Activated T-cell treated with anti-CD3 and anti-CD28 coated beads for 4 hours (primary cell): Measurements from ENCODE around the gene TSC22D1.
"Not testable (repeated sequence)": the region's sequence is repeated elsewhere in the genome, so short reads cannot be mapped to it uniquely, and the experiment has no call there.

Experiments
- DNase-seq: peaks from one replicate; pipeline ENCODE4 v3.0.0-alpha.2; 2020

Gene TSC22D1

DNA sequence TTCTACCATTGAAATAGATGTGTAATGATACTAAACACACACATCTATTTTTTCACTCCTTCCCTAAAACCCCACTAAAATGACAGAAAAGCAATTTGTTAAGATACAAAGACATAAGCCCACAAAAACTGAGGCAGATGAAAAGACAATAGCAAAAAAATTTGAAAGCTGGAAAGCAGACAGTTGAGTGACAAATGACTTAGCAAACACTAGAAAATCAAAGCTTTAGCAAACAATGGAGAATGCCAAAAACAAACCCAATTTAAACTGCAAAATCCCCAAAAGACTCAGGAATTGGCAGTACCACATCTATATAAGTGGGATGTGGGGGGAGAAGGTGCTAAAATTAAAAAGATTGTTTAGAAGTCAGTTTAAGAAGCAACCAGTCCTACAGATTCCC lies 9.5 kb downstream of the TSC22D1 start:
- DNase-seq: no peak

DNA sequence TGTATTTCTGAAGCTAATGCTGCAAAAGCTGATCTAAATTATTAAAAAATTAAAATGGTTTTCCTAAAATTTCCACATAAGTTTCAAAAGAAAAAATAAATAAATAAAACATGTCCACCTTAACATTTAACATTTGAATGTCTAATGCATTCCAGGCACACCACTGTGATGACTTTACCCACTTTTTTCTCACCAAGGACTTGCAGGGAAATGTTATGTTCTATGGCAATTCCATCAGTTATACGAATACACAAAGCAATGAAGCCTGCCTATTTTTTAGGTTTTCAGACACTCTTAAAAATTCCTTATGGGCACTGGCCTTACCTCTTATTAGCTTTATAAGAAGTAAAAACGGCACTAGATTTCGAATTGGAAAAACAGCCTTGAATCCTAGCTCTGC lies 10.2 kb downstream of the TSC22D1 start:
- no peak for DNase-seq

DNA sequence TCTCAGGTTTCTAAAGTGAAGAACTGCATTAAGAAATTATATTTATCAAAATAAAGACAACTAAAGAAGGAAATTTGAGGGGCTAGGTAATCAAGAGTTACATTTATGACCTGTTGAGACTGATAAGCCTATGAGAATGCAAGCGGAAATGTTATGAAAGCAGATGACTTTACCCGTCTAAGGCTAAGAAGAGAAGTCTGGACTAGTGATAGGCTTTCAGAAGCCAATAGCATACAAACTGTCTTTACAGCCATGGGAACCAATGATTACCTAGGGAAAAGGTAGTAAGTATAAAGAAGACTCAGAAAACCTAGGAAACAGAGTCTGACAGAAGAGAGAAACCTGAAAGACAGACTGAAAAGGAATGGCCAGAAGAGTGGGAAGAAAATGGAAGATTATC lies 11.2 kb downstream of the TSC22D1 start:
- no peak for DNase-seq

DNA sequence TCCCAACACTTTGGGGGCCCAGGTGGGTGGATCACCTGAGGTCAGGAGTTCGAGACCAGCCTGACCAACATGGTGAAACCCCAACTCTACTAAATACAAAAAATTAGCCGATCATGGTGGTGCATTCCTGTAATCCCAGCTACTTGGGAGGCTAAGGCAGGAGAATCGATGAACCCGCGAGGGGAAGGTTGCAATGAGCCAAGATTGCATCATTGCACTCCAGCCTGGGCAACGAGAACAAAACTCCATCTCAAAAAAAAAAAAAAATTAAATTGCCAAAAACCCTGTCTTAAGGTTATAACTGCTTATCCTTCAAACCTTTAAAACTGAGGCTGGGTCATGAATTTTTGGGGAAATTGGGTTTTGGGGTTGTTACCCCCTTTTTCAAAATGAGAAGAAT lies 13.3 kb downstream of the TSC22D1 start:
- not testable (repeated sequence) for DNase-seq

DNA sequence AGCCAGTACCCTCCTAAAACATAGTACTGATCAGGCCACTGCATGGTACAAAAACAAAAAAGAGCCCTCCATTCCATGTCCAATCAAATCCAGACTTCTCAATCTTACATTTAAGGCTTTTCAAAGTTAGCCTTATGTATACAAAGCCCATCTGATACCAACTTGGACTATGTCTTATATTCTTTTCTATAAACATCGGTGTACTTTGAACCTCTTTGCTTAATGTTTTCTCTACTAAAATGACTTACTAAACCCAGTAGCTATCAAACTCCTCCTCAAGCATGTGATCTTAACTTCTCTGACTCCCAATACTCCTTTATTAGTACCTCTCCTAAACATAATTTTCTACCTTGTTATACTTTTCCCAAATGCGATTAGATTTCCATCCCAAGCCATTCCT lies 14.8 kb downstream of the TSC22D1 start:
- no peak for DNase-seq

DNA sequence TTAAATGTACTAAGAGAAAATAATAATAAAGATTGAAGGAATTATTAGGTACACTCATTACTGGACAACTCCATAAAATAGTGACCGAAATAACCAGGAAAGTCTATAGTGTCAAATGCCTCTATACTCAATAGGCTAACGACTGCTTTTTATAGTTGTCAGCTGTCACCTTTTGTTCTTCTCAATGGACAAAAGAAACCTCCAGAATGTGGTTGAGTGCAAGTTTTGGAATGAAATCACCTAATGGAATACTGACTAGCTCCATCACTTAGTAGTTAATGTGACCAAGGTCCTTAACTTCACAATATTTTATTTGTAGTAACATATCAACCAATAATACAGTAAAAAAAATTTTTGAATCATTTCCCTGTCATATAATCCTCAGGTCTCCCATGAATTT lies 18.1 kb downstream of the TSC22D1 start:
- DNase-seq: no peak

DNA sequence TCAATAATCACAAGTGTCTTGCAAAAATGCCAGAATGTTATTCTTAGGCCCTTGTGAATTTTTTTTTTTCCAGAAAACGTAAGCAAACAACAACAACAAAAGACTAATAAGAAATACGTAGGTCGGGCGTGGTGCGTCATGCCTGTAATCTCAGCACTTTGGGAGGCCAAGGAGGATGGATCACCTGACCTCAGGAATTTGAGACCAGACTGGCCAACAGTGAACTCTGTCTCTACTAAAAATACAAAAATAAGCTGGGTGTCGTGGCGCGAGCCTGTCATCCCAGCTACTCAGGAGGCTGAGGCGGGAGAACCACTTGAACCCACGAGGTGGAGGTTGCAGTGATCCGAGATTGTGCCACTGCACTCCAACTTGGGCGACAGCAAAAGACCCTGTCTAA lies 20.9 kb downstream of the TSC22D1 start:
- DNase-seq: no peak

DNA sequence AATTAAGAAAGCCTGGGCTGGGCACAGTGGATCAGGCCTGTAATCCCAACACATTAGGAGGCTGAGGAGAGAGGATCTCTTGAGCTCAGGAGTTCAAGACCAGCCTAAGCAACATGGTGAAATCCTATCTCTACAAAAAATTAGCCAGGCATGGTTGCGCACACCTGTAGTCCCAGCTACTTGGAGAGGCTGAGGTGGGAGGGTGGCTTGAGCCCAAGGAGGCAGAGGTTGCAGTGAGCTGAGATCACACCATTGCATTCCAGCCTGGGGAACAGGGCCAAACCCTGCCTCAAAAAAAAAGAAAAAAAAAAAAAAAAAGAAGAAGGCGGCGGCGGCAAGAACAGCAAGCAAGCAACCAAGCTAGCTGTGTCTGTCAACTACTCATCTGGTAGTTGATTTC lies 26.7 kb downstream of the TSC22D1 start:
- no peak for DNase-seq

DNA sequence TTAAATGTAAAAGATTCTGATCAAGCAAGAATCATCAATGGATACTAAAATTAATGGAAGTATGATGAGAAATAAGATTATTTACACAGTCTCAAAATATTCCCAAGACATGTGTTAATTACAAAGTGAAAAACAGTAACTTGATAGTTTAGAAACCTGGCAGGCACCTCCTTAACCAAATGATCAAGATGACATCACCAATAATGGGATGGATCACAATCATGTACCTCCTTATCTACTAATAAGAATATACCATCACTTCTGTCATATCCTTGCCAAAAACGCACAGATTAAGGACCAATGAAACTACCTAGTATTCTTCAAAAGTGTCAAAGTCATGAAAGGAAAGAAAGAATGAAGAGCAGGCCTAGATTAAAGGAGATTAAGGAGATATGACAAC lies 30.0 kb downstream of the TSC22D1 start:
- DNase-seq: no peak

DNA sequence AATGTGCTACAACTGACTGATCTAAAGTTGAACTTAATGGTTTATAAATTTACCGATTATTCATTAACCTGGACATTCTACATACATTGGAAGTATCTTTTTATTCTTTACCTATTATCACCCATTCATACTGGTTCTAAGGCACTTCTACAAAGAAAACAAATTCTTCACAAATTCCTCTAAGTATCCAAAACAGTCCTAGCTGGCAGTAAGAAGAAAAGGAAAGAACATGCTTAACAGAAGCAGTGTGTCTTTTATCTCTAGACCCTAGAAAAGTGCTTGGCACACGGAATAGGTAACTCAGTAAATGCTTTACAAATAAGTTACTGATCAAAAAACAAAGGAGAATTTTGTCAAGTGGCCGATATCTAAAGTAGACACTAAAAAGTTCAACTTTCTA lies 32.8 kb downstream of the TSC22D1 start:
- DNase-seq: no peak

DNA sequence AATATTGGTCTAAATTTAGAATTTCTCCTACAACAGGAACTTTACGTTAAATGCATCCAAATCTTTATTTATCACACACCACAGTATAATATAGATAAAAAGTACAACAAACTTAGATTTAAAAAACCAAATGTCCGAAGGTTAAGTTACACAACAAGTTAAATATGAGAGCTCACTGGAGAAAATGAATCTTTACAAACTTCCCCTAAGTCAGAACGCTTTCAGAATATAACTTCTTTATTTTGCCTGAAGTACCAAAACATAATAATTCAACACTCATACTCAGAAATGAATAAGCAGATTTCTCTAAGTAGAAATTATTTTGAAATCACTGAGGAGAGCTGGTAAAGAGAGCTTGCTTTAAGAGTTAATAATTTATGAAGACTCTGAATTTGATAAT lies 33.8 kb downstream of the TSC22D1 start:
- DNase-seq: no peak

DNA sequence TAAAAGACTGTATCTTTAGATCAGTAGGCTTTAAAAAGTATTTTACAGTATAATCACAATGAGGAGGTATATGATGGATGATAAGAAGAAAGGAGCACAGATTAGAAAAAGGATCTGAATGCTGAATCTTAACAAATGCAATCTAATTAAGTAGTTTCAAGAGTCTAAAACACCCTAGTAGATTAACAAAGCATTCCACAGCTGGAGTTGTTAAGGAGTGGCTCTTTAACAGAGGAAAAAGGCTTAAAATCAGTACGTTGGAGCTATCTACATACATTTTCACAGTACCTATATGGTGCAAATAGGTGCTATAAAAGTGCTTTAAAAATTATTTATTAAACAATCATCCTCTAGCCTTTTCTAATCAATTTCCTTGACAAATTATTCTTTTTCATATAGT lies 34.5 kb downstream of the TSC22D1 start:
- no peak for DNase-seq

DNA sequence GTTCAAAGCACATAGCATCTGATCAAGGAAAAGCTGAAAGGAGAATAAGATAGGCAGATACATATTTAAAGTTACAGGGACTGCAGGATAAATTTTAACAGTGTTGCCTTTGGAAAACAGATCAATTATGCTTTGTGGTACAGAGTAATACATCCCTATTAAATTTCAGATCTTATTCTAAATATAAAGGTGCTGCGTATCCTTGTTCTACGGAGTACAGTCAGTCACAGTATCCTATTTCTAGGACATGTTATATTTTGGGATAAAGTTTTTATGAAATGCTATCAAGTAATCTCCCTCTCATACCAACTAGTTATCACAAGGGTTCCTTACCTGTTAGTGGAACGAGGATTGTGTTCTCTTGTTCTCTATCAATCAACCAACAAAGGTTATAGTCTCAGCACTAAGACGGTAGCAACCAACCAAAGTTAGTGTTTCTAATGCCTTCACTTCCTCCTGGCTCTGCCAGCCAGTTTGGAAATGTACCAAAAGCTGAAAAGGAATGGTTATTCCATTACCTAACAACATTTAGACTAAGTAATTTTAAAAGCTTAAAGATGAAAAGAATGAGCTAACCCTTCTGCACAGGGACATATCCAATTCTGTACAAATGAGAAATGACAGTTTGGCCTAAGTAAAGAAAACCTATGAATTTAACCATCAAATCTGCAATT lies 35.2 kb downstream of the TSC22D1 start:
- DNase-seq: no peak

DNA sequence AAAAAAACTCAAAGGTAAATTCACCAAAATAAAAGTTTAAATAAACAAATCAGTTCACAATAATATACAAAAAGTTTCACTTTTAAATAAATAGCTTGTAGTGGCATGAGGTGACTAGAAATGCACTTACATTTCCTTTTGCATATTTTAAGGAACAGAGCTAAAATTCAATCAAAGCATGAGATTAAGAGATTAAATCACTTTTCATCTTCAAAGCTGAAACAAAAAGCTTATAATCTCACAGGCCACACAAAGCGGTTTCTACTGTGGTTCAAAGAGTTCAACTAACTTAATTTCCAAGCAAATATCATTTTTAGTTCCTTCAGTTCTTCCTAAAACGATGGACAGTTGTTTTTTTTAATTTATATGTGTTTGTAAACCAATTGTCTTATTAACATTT lies 38.9 kb downstream of the TSC22D1 start:
- DNase-seq: no peak

DNA sequence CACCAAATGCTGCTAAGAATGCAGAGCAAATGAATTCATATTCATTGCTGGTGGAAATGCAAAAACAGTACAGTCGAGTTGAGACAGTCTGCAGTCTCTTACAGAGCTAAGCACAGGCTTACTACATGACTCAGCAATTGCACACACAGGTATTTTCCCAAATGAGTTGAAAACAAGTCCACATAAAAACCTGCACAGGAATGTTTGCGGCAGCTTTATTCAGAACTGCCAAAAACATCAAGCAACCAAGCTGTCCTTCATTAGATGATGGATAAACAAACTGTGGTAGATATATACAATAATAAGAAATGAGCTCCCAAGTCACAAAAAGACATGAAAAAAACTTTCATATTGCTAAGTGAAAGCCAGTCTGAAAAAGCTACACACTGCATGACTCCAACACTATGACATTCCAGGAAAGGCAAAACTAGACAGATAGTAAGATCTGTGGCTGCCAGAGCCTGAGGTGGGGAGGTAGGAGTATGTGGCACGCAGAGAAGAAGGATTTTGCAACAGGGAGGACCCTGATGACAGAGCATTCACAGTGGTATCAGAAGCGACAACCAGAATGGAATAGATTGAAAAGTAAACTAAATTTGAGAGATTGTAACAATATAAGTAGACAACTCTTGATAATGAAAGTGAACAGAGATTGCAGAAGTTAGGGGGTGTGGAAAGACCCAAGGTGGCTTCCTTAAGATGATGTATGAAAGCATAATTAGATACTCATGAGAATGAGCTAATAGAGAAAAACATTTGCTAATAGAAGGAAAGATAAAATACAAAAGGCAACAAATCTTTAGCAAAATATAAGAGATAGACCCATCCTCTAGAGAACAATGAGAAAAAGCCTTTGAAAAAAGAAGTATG lies 52.7 kb downstream of the TSC22D1 start:
- DNase-seq: no peak

DNA sequence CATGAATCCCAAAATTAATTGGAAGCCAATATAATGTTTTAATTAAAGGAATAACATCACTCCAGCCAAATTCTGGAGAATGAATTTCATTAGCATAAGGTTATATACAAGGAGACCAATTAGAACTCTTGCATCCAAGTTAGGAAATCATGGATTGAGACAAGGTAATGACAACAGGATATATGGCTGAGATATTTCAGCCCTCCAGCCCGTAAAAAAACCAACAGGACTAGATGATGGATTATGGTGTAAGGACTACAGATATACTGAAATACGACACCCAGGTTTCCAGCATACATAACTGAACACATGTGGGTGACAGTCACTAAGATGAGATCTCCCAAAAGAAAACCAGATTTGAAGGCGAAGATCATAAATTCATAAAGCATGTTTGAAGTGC lies 56.5 kb downstream of the TSC22D1 start:
- DNase-seq: no peak

DNA sequence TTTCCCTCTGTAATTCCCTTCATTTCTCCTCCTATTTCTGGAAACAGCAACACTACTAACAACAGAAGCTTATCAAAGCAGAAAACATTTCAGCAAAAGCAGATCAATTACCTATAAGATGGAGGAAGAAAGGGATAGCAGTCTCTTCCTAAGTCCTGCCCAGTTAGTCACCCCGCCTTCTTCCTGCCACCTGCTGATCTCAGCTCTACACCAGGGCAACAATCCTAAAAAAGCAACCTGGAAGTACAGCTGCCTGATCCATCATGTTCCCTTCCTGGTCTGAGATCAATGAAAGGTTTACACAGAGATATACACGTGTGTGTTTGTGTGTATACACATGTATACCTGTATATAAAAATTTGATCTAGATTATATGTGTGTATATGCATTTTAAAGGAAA lies 59.4 kb downstream of the TSC22D1 start:
- no peak for DNase-seq

DNA sequence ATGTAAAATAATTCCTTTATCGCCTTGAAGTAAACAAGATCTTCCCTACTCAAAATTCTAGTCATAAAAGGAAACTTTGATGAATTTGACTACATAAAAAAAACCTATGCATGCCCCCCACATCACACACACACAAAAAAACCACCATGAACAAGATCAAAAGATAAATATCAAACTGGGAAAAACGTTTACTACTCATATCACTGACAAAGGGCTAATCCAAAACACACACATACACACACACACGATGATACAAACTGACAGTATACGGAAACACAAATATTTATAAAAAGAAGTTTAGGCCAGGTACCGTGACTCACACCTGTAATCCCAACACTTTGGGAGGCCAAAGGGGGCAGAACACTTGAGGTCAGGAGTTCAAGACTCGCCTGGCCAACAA lies 61.9 kb downstream of the TSC22D1 start:
- no peak for DNase-seq

DNA sequence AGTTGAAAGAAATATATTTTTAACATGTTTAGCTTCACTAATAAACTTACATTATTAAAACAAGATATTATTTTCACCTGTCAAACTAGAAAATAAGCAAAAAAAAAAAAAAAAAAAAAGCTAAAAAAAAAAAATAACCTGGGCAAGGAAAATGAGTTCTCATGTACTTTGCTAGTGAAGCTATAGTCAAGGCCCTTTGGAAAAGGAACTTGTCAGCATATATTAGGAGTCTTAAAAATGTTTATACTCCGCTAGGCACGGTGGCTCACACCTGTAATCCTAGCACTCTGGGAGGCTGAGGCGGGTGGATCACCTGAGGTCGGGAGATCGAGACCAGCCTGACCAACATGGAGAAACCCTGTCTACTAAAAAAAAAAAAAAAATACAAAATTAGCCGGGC lies 66.3 kb downstream of the TSC22D1 start:
- not testable (repeated sequence) for DNase-seq

DNA sequence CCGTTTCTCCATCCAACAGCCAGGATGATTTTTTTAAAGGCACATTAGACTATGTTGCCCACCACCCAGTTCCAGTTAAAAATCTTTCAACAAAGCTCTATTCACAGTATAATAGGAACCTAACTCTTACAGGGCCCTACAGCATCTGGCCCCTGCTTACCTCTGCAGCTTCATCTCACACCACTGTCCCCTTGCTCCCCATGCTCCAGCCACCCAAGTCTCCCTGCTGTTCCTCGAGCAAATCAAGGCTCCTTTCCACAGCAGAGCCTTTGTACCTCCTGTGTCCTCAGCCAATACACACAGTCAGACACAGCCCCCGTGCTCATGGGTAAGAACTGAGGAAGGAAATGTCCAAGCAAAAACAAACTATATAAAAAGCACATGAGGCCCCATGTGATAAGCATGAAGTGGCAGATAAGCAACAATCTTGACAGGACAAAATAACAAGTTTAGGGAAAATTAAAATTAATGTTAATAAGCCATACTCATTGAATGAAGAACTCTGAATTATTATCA lies 67.5 kb downstream of the TSC22D1 start:
- DNase-seq: no peak

DNA sequence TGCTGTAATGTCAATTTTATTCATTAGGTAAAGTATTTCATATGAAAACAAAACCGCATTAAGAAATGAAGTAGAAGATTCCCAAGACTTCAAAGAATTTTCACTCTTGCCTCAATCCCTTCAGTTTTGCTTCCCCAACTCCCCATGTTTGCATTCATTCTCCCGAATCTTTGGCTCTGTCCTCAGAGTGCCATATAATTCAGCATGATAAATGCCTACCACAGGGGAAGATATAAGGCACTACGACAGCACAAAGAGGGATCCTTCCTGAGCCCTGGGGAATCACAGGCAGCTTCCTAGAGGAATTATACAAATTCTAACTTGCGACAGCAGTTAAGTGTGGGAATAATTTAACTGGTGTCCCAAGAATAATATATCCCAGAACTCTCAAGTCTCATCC lies 68.5 kb downstream of the TSC22D1 start:
- no peak for DNase-seq

DNA sequence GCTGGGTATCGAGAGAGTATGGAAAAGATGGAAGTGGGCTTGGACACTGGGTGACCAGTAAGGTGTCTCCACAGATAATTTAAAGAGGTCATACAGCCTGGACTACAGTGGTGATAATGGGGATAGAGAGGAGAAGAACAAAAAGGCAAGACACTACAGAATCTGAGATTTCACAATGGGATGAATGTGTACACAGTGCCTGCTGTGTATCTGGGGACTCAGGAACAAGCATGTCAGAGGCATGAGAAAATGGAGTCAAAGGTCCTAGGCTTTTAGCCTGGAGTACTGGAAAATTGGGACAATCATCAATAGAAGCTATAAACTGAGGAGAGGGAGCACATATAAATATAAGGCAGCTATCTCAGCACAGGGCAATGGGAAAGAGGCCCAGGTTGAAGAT lies 69.4 kb downstream of the TSC22D1 start:
- no peak for DNase-seq

DNA sequence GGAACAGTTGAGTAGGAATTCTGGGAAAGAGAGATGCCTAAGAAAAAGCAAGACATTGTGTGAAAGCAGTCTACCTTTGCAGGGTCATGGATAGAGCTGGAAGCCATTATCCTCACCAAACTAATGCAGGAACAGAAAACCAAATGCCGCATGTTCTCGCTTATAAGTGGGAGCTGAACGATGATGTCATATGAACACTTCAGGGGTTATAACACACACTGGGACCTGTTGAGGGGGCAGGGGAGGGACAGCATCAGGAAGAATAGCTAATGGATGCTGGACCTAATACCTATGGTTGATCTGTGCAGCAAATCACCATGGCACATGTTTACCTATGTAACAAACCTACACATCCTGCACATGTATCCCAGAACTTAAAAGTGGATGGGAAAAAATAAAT lies 69.9 kb downstream of the TSC22D1 start:
- no peak for DNase-seq

DNA sequence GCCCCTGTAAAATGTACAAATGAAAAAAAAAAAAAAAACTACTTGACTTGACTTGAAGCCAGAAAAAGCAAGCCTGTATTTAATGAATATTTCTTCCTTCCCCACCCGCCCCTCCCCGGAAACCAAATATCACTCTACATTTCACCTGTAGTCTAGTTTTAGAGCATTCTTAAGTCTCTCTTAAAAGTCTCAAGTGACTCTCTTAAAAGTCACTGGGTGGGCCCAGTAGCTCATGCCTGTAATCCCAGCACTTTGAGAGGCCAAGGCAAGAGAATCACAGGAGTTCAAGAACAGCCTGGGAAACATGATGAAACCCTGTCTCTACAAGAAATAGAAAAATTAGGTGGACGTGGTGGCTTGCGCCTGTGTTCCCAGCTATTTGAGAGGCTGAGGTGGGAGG lies 72.0 kb downstream of the TSC22D1 start:
- DNase-seq: no peak

DNA sequence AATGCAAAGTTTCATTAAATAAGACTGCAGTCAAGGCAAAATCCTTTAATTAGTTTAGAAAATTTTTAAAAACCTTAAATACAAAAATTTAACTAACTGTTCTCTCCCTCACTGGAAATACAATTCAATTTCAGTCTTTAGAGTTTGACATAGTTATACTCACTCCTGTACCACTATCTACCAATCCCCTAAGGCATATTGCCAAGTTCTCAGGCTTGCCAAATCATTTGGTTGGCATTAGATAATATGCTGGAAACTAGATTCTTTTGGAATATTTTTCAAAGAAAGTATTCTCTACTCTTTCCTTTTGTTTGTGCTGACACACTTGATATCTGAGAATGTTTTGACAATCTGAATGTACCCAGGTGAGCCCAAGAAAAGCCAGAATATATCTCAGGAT lies 77.2 kb downstream of the TSC22D1 start:
- no peak for DNase-seq
